Measurements from ENCODE around the gene NUAK1.
"Not testable (repeated sequence)": the region's sequence is repeated elsewhere in the genome, so short reads cannot be mapped to it uniquely, and the experiment has no call there.

Gene NUAK1

DNA sequence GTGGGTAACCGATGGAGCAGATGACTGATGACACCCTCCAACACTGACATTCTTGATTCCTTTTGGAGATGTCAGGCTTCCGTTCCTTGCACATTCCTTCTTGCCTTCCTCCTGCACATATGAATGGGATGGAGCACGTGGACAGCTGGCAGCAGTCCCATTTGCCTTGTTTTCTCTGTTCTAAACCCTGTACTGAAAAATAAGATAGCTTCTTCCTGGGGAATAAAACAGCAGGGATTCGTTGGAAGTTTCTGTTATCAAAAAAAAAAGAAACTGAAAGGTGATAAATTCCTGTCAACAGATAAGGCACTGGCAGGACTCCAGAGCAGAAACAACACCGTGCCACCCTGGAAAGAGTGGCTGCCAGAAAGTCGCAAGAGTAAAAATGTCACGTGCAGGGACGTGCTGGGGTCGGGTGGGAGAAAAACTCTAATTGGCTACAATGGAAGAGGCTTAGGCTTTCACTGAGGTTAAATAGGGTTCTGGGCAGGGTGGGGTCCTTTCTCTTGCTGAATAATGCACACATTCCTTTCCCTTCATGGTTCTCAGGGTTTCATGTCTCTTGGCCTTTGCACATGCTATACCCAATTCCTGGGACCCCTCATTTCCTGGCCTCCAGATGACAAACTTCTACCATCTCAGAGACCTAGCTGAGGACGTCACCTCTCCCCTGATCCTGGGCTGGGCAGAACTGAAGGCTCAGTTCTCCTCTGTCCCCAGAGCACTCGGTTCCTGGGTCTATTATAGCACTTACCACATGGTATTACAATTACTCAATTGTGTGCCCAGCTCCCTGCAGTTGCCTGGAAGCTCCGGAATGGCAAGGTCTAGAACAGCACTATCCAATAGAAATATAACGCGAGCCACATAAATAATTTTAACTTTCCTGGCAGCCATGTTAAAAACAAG, 7.0 kb upstream of the NUAK1 start:
- DNase-seq: no peak

DNA sequence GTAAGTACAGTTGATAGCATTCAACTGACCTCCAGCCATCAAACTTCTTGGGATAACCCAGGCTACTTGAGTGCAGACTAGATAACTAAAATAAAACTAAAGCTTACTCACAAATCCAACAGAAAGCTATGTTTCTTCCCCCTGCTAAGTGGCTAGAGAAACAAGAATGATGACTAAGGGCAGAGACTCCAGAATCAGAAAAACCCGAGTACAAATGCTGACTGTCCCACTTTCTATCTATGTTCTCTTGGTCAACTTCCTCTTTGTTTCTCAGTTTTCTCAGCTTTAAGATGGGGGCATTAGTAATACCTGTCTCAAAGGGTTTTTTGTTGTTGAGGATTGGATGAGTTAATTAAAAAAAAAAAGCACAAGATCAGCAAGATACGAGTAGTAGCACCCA, 6.1 kb upstream of the NUAK1 start:
- DNase-seq: no peak

DNA sequence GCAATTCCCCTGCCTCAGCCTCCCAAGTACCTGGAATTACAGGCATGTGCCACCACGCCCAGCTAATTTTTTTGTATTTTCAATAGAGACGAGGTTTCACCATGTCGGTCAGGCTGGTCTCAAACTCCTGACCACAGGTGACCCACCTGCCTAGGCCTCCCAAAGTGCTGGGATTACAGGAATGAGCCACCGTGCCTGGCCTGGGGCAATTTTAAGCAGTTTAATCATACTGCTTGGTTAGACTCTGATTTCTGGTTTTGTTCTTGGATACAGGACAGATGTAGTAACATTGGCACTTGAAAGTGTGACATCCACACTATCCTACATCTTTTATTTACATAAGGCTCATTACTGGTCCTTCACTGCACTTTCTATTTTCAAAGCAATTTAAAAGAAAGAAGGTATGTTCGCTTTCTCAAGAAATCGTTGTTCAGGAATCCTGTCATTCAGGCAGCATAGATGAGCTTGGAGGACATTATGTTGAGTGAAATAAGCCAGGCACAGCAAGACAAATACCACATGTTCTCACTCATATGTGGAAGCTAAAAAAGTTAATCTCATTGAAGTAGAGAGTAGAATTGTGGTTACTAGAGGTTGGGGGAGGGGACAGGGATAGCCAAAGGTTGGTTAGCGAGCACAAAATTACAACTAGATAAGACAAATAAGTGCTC, 4.0 kb upstream of the NUAK1 start:
- DNase-seq: no peak

DNA sequence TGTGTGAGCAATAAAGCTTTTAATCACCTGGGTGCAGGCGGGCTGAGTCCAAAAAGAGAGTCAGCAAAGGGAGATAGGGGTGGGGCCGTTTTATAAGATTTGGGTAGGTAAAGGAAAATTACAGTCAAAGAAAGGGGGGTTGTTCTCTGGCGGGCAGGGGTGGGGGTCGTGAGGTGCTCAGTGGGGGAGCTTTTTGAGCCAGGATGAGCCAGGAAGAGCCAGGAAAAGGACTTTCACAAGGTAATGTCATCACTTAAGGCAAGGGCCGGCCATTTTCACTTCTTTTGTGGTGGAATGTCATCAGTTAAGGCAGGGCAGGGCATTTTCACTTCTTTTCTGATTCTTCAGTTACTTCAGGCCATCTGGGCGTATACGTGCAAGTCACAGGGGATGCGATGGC, 3.2 kb upstream of the NUAK1 start:
- not testable (repeated sequence) for DNase-seq

DNA sequence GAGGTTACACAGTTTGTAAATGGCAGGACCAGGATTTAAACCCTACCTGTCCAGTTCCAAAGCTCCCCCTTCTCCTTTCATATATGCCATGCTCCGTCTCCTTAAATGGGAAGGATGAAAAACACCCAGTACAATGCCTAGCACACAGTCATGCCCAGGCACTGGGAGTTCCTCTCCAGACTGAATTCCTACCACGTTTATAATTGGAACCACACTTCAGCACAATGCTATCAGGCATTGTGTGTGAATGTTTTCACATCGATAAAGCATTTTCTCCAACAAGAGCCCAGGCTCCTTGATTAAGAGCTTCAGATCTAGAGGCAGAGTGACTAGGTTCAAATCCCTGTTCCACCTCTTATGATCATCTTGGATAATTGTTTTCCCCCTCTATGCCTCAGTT, 2.7 kb upstream of the NUAK1 start:
- DNase-seq: no peak

DNA sequence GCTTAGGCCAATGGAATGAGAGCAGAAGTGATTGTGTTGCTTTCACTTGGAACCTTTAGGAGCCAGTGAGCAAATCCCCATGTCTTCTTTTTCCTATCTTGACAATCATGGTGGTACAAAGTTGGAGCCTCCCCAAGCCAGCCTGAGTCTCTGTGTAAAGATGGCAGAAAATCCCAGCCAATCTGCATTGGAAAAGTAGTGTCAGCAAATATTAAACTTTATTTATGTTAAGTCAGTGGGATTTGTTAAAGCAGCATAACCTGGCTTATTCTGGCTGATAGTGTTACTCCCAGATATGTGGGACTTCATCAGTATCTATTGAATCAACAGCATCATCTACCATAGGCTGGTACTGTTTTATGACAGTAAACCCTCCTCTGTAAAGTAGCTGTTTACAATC, 2.2 kb upstream of the NUAK1 start:
- DNase-seq: no peak

DNA sequence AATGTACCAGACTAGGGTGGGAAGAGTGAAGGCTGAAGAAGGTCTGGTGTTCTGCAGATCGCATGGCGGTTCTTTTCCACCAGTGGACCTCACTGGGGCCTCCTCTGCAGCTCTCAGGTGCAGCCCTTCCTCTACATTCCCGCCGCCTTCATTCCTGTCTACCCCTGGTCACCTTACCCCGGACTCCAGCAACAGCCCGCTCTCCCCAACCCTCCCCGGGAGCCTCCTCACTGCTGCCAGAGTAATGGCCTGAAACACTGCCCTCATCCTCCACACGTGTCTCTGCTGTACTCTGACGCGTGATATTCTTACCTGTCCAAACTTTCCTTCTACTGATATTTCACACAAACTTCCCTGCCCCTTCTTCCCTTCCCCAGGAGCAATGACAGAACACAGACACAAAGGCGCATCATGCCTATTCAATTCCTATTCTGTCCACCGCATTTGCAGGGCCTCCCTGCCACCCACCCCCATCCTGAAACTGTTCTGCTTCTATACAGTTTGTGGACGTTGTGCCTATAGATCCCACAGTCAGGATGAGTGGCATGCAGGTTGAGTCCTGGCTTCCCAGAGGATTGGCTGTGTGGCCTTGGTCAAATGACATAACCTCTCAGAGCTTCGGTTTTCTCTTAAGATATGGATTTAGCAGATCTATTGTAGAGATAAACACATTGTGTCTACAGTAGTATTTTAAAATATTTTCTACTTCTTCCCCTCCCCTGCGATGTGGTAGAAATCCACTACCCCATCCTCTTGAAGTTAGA, 1.7 kb upstream of the NUAK1 start:
- DNase-seq: no peak

DNA sequence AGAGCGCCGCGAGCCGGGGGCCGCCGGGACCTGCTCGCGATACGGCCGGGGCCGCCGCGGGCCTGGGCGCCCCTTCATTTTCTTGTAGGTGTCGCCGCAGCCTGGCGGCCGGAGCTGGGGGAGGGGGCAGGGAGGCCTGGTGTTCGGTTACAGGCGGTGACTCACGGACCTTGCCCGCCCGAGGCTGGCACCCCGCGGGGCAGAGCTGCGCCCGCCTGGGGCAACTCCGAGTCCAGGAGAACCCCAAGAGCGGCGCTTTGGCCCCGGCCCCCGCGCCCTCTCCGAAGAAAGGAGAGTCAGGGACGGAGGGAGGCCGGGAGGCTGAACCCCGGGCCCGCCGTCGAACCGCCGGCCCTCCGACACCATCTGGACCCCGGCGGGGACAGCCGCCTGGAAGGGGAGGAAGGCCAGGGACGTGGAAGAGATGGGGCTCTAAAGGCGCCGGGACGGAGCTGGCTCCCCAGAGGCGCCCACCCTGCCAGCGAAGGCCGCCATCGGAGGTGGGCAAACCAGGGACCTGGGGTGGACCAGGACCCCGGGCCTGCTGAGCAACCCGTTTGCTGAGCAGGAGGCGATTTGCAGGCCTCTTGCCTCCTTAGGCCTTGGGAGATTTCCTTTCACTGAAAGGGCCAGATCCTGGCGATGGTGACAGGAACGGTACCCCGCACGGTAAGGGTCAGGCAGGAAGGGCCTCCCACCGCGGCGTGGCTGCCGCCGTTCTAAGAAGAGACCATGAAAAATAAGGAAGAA, 843 bp upstream of the NUAK1 start:
- peak in 1 of 2 experiments; percentile 83 for DNase-seq

DNA sequence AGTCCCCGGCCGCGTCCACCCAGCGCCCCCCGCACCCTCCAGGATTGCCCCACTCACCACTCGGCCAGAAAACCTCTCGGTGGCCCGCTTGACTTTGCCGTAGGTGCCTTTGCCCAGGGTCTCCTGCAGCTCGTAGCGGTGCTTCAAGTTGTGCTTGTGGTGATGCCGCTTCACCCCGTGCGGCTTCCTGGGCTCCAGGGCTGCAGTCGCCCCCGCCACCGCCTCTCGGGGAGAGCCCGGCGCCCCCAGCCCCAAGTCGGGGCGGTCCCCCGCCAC, 459 bp downstream of the NUAK1 start:
- peak in 1 of 2 experiments; percentile 58 for DNase-seq

DNA sequence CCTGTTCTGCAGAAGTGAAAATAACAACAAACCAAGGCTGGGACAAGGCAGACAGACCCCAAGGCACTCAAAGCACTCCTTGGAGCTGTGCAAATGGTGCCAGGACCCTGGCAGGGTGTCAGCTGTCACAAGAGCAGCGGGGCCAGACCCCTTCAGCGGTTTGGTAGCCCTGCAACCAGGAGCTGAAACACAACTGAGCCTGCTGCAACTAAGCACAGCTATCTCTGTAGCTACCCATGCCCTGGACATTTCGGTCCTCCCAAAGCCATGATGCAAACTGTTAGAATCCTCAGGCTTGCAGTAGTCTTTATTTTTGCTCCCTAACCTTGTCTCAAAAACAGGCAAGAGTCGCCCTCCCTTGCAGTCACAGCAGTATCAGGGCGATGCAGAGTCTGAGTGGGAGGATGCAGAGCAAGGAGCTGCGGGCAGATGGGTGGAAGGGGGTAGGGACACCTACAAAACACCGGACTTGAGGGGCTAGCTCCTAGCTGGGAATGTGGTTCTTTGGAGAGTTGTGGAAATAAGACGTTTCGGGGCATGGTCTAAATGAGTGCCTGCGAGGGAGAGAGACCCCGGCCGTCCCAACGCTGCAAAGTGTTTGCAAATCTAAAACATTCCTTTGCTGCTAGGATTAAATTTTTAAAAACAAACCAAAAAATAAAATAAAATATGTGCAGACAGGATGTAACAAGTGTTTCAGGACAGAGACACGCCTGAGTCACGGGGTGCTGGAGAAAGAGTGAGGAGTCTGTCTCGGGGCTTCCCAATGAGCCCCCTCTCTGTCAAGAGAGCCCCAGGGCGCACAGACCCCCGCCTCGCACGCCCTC, 1.0 kb downstream of the NUAK1 start:
- peak in 1 of 2 experiments; percentile 26 for DNase-seq

DNA sequence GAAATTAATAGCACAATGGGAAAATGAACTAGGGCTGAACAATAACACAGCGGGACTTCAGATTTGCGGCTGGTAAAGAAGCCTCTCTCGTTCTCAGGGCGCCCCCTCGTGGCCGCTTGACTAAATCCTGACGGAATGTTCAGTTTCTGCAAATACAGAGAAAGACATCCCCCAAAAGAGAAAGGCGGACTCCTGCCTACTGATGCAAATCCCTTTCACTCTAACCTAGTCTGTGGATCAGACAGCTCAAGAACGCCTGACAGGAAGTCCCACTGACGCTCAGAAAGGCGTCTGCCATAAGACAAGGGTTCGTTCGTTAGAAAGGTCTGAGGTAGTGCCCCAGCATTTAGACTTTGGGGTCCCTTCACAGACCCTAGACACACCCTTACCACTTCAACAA, 2.5 kb downstream of the NUAK1 start:
- peak; percentile 45 to 88 for DNase-seq

DNA sequence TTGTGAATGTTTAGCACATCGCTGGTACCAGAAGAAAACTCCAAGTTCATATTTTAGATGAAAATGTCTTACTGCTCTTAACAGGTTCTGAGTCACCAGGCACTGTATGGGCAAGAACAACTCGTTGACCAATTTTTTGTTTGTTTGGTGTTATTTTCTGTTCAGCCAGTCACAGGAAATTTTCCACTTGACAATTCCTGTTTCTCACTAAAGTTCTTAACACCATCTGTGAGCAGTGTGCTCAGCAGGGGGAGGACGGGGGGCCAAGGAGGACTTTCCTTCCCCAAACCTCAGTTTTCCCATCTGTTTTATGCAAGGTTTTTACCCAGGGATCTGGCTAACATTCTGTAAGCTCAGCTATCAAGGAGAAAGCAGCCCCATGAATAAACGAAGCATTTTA, 3.0 kb downstream of the NUAK1 start:
- no peak for DNase-seq

DNA sequence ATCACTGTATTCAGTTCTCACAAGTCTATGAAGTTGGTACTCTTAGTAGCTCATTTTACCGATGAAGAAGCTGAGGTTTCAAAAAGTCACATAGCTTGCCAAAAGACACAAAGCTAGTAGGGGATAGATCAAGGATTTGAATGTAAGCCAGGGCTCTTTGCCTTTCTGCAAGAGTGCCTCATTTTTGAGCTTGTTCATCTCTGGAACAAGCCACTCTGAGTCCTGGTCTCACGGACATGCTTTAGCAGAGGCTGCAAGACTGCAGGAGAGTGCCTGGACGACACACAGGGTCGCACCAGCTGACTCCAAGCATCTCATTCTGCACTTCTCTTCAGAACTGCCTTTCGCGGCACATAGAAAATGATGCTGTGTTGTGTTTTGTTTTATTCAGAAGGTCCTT, 3.7 kb downstream of the NUAK1 start:
- DNase-seq: no peak

DNA sequence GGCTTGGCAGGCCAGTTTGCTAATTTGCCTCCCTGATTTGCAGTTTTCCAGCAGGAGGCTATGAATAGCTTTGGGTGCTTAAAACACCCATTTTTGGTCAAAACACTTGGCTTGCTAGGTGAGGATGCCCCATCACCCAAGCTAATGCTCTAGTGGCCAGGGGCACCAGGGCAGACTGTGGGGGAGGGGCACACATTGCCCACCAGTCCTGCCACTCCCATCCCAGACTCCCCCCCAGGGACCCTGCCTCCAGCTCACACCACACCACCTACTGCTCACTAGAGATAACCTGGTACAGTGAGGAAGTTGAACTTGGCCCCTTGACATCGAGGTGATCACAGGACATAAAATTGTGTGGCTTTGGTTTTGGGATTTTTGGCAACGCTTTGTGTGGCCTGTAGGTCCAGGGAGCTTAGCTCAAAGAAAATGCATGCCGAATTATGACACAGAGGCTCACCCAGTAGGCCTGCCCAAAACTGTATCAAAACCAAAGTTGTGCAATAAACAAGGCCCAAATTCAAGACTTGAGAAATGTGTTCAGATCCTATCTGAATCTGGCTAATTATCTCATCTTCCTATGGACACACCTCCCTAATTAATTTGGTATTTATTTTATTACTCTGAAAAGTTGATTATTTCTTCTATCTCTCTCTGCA, 4.3 kb downstream of the NUAK1 start:
- no peak for DNase-seq

DNA sequence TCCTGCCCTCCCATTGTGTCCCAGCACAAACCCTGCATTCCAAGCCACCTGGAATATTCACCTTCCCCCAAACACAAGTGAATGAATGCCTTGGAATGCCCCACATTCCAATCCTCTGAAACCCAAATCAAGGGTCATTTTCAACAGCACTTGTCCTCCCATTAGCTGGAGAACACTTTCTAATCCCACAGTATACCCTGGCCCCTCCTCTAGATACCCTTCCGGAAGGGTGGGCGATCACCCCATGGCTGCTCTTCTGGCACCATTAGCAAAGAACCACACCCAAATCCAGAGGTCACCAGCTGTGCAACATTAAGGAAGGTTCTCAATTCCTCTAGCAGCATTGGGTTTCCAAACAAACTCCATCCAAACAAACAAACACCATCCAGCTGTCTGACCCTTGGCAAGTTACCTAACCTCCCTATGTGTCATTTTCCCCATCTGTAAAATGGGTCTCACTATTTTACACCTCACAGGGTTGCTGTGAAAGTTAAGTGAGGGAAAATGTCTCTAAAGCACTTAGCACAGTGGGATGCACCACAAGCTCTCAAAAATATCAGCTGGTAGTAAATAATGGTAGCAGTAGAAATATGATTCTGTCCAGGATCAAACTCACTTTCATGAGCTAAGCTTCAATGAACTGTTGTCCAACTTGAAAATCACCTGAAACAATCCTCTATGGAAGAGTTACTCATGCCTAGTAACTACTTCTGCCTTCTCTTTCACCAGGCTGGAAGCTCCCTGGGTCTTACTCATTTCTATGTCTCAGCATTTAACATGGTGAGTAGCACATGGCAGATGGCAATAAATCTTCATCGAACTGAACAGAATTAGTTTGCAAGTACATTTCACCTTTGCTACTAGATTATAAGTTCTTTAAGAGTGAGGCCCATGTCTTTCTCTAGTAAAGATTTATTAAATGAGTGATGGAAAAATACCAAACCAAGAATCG, 5.3 kb downstream of the NUAK1 start:
- no peak for DNase-seq

DNA sequence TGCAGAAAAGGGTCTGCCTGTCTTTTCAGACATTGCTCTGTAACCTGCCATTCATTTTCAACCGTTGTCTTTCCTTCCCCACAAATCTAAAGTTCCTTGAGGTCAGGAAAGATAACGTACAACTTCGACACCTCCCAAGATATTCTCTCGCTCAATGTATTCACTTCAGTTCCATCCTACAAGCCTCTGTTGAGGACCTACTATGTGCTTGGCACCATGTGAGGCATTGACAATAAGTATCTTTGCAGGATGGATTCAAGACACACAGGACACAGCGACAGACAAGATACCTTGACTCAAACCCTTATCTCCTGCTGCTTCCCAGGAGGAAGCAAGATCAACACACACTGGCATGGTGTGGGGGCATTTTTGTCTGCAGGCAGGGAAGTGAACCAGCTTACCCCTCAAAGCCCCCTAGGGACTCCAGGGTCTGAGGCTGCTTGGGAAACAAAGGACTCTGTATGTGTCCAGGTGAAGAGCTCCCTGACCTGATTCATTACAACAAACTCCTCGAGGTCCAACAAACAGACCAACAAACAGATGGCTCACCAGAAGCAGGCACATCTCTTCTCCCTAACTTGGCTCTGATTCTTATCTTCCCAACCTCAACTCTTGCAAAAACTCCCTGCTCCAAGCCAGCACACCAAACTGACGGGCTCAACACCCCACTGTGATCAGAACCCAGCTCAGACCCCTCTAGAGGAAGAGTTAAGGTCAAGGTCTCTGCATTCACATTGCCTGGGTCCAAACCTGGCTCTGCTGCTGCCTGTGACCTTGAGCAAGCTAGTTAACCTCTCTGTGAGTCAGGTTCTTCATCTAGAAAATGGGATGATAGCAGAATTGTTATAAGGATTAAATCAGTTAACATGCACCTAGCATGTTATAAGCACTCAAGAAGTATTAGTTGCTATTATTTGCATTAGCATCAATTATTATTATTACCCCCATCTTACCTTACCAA, 6.3 kb downstream of the NUAK1 start:
- DNase-seq: no peak

DNA sequence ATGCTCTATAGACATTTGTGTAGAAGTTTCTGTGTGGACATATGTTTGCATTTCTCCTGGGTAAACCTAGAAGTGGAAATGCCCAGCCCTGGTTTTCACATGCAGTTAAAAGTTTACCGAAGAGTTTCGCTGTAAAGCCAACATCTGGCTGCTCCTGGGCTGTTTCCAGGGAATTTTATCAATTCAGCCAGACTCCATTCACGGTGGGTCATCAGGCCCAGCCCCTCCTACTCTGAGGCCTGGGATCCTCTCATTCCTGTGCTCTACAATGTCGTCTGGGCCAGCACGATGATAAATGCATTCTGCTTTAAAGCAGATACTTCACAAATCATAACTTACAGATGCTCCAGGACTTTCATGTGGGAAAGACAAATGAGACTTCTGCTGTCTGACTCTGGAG, 7.1 kb downstream of the NUAK1 start:
- no peak for DNase-seq

DNA sequence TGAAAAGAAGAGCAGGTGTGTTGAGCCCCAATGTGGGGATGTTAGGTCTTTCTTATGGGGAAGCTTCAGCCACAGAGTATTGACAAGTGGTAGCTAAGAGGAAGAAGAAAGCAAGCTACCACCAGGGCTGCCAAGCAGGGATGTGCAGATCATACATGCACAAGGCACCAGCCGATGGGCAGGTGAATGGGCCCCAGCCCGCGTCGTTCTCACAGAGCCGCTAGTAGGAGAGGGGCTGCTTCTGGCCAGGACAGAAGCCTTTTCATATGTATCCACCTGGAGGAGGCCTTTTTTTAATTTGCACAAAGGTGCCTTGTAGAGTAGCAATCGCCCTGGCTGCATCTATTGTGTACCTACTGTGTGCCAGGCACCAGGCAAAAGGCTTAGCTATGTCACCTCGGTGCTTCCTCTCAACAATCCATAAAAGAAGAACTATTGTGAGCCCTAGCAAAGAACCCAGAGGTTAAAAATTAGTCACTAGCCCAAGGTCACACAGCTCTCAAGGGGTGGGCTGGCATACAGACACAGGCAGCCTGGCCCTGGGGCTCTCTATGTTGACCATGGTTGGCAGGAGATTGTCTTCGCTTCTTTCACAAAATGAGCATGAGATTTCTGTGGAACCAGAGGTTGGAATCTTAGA, 8.2 kb downstream of the NUAK1 start:
- DNase-seq: no peak

Data from NCI-H526 (cell line).